KMS-11 (cell line): ENCODE results near the gene FAN1.

ENCODE experiments used
- H2AFZ ChIP-seq: fragments of 200-600 bp; sonication (generic); 2 replicates; pipeline ENCODE4 v1.6.1; 2016; ENCODE audit warnings: antibody characterized with exemption, mixed run types, low read depth
- H3K27ac ChIP-seq: fragments of 200-600 bp; sonication (generic); 2 replicates; pipeline ENCODE4 v1.6.1; 2016; ENCODE audit warnings: mild to moderate bottlenecking, mixed run types
- H3K27me3 ChIP-seq: fragments of 200-600 bp; sonication (generic); 2 replicates; pipeline ENCODE4 v1.6.1; 2017; ENCODE audit warnings: mild to moderate bottlenecking, low read depth, mixed run types, moderate library complexity; ENCODE audit not compliant: insufficient read depth
- H3K36me3 ChIP-seq: fragments of 200-600 bp; sonication (generic); 2 replicates; pipeline ENCODE4 v1.6.1; 2017; ENCODE audit warnings: mild to moderate bottlenecking, mixed run types; ENCODE audit not compliant: insufficient read depth
- H3K4me1 ChIP-seq: fragments of 200-600 bp; sonication (generic); 2 replicates; pipeline ENCODE4 v1.6.1; 2016; ENCODE audit warnings: mild to moderate bottlenecking, low read depth, mixed run types; ENCODE audit not compliant: poor library complexity, severe bottlenecking
- H3K4me2 ChIP-seq: fragments of 200-600 bp; sonication (generic); 2 replicates; pipeline ENCODE4 v1.7.0; 2016; ENCODE audit warnings: mild to moderate bottlenecking, mixed run types
- H3K4me3 ChIP-seq: fragments of 200-600 bp; sonication (generic); IDR thresholded peaks from 2 replicates; pipeline ENCODE4 v1.6.1; 2017; ENCODE audit warnings: low read depth, low read length, mixed read lengths; ENCODE audit not compliant: insufficient read depth
- H3K79me2 ChIP-seq: fragments of 200-600 bp; sonication (generic); 2 replicates; pipeline ENCODE4 v1.6.1; 2016; ENCODE audit warnings: low read depth, mixed run types; ENCODE audit not compliant: insufficient read depth
- H3K9ac ChIP-seq: fragments of 200-600 bp; sonication (generic); 2 replicates; pipeline ENCODE4 v1.6.1; 2016; ENCODE audit warnings: mild to moderate bottlenecking, mixed run types
- H4K20me1 ChIP-seq: fragments of 200-600 bp; sonication (generic); 2 replicates; pipeline ENCODE4 v1.6.1; 2016; ENCODE audit warnings: mild to moderate bottlenecking, mixed run types; ENCODE audit not compliant: insufficient read depth
- TF ChIP-seq, protein P1 (sequence below): fragments of 200-600 bp; sonication (generic); conservative IDR thresholded peaks from 2 replicates; pipeline ENCODE4 v1.6.1; 2017; ENCODE audit warnings: low read depth, mild to moderate bottlenecking, antibody characterized with exemption, low read length, moderate library complexity, mixed read lengths

Gene FAN1

DNA sequence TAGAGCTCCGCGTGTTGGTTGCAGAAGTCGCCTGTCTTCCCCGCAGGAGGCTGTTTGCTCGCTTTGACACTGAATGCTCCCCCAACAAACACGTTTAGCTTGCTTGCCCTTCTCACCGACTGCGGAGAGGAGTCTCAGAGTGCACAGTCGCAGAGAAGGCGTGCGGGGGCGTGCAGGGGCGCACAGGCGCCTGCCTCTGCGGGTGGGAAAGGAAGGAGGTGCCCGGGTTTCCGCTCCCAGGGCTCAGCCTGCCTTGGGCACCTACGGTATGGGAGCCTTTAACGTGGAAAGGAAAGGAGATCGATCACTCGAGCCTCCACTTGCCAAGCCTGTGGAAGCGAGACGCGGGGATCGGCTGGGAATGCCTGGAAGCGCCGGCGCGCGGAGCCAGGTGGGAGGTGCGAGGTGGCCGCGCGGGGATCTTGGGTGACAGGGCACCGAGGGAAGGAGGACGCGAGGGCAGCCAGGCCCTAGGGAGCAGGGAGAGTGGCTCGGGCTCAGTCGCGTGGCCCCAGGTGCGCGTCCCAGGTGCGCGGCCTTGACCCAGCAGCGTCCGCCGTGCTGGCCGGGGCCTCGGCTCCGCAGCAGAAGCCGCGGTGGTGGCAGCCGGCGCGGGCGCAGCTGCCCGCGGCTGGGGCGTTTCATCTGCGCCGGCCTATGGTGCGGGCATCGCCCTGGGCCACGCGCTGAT lies at the start of gene FAN1:
TSS of gene FAN1 (plus strand) at position 419 of the 691 bp plus-strand sequence. CDS start 749 bp downstream, outside the sequence.
- peak within 1 kb of the TSS; percentile 65 for H3K27ac ChIP-seq
- H4K20me1 ChIP-seq, result no peaks in the 10 kb centered on the region
- H3K9ac ChIP-seq, result peak within 1 kb of the TSS; percentile 69
- peak within 1 kb of the TSS; percentile 80 for H3K4me2 ChIP-seq
- peak within 1 kb of the TSS; percentile 74 for H2AFZ ChIP-seq
- no peaks in the 10 kb centered on the region for H3K27me3 ChIP-seq
- H3K4me3 ChIP-seq, result no peak within 1 kb of the TSS
- TF ChIP-seq, protein P1, sequence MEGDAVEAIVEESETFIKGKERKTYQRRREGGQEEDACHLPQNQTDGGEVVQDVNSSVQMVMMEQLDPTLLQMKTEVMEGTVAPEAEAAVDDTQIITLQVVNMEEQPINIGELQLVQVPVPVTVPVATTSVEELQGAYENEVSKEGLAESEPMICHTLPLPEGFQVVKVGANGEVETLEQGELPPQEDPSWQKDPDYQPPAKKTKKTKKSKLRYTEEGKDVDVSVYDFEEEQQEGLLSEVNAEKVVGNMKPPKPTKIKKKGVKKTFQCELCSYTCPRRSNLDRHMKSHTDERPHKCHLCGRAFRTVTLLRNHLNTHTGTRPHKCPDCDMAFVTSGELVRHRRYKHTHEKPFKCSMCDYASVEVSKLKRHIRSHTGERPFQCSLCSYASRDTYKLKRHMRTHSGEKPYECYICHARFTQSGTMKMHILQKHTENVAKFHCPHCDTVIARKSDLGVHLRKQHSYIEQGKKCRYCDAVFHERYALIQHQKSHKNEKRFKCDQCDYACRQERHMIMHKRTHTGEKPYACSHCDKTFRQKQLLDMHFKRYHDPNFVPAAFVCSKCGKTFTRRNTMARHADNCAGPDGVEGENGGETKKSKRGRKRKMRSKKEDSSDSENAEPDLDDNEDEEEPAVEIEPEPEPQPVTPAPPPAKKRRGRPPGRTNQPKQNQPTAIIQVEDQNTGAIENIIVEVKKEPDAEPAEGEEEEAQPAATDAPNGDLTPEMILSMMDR, result no peak
- H3K36me3 ChIP-seq, result 0 out of 2 replicates have a peak, but pooled peaks cover 3% of the 10 kb centered on the region
- peaks cover 12% of the 10 kb centered on the region for H3K4me1 ChIP-seq
- H3K79me2 ChIP-seq, result no peaks in the 10 kb centered on the region

DNA sequence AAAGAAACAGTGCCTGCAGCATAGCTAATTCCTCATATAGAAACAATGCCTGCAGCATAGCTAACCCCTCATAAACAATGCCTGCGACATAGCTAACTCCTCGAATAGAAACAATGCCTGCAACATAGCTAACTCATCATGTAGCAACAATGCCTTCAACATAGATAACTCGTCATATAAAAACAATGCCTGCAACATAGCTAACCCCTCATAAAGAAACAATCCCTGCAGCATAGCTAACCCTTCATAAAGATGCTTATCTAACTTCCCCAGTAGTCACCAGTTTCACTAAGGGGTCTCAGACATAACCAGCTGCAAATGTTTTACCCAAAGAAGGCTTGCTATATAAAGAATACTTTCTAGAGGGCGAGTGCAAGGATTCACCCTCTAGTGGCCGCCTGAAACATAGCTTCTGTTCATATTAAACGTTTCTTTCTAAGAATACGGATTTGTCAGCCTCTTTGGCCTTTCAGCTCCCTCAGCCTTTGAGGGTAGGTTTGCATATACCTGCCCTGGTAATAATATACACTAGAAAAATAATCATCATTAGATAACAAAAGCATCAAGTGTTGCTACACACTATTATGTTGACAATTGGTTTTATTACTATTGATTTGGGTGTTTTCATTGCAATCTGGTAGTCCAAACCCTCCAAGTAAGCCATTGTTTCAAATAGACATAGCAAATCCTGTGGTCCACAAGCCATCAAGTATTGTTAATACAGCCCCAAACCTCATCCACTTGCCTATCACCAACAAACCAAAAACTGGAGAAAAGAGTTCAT lies 44.4 kb upstream of the FAN1 start:
- H3K9ac ChIP-seq, result no peak overlapping the region
- no peak overlapping the region for H3K4me3 ChIP-seq
- TF ChIP-seq, protein P1, result peak; percentile 75
- H4K20me1 ChIP-seq, result no peaks in the 10 kb centered on the region
- no peak overlapping the region for H2AFZ ChIP-seq
- H3K27me3 ChIP-seq, result no peaks in the 10 kb centered on the region
- no peak overlapping the region for H3K27ac ChIP-seq
- no peaks in the 10 kb centered on the region for H3K4me1 ChIP-seq
- no peak overlapping the region for H3K4me2 ChIP-seq
- H3K36me3 ChIP-seq, result no peaks in the 10 kb centered on the region
- no peaks in the 10 kb centered on the region for H3K79me2 ChIP-seq

DNA sequence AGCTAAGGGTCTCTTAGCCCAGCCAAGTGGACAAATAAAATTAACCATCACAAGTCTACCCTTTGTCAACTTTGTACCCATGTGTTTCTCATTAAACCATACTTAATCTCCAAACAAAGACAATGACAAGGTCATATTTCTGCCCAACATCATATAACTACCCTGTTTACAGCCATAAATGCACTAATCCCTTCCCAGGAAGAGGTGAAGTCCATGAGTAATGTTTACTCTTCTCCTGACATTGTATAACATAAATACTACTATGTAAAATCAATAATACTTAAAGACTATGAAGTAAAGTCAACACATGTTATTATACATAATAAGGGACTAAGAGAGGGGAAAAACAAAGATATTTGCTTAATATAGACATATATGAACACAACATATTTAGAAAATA lies 38.5 kb upstream of the FAN1 start:
- Histone ChIP-seq H2AFZ (no peak overlapping the region), H3K9ac (no peak overlapping the region), H3K27me3 (no peaks in the 10 kb centered on the region), H3K4me1 (no peaks in the 10 kb centered on the region), H3K79me2 (no peaks in the 10 kb centered on the region), H3K27ac (no peak overlapping the region), H4K20me1 (no peaks in the 10 kb centered on the region), H3K36me3 (no peaks in the 10 kb centered on the region), H3K4me2 (no peak overlapping the region), H3K4me3 (no peak overlapping the region)
- TF ChIP-seq, protein P1, result no peak

DNA sequence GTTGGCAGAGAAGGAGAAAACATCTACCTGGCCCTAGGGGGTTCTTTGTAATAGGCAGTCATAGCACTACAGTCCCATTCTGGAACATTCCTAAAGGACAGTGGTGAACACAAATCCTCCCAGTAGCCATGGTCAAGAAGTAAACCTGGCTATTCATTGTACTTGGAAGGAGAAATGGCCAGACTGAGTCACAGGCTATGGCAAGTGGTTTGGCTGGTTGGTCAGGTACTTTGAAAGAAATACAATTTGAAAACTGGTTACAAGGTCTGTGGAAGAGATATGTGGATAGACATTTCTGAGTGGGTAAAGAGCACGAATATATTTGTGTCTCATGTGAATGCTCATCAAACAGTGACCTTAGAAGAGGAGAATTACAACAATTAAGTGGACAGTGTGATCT lies 33.0 kb upstream of the FAN1 start:
- no peaks in the 10 kb centered on the region for H3K36me3 ChIP-seq
- H3K27ac ChIP-seq, result no peak overlapping the region
- no peaks in the 10 kb centered on the region for H3K27me3 ChIP-seq
- H2AFZ ChIP-seq, result no peak overlapping the region
- H3K4me2 ChIP-seq, result no peak overlapping the region
- H3K79me2 ChIP-seq, result no peaks in the 10 kb centered on the region
- TF ChIP-seq, protein P1, result no peak
- H4K20me1 ChIP-seq, result no peaks in the 10 kb centered on the region
- no peaks in the 10 kb centered on the region for H3K4me1 ChIP-seq
- no peak overlapping the region for H3K9ac ChIP-seq
- H3K4me3 ChIP-seq, result no peak overlapping the region
